ENCODE measurements around the gene ZNF554. TPM values are rescaled to one million over a fixed set of nuclear protein-coding genes. Genes with fewer than 3 reads are reported as not detected.
A peak's percentile ranks its signal among the peaks of the same experiment; 100 is the strongest.

Gene ZNF554
- polyA plus RNA-seq, 1 of the 3 experiments (the other 2 are of a cell fraction) = 1.7 TPM

DNA sequence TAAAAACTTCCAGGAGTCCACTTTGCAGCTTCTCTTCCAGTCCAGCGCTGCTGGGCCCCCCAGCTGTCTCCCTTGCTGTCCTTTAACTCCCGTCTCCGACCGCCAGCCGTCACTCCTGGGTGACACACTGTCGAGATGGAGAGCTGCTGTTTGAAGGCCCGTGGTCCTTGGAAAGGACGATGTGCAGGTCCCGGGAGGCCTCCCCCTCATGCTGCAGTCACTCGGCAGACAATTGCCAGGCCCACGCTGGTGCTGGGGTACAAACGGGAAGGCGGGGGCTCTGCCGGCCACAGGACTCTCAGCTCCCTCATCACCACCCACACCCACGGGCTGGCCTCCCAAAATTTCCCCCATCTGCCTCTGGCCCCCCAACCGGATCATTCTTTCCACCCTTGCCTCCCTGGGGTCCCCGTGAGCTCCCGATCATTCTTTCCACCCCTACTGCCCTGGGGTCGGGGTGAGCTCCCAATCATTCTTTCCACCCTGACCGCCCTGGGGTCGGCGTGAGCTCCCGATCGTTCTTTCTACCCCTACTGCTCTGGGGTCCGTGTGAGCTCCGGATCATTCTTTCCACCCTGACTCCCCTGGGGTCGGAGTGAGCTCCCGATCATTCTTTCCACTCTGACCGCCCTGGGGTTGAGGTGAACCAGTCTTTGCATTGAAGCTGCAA is 16.0 kb upstream of the ZNF554 start (continued):
- TF ChIP-seq IRF3 (IDR thresholded peaks at IDR 0.05; ENCODE audit: low read depth, low read length) (no peak), FOXM1 (IDR thresholded peaks at IDR 0.05; ENCODE audit: low read depth) (no peak)

GRCh38 chr19:2804156-2805004 is 15.3 kb upstream of the ZNF554 start:
- H3K9me3 ChIP-seq = no peaks in the 10 kb centered on the region
- H3K4me1 ChIP-seq (ENCODE audit: control insufficient read depth in 1 of 2, insufficient read depth in 2 of 2, low read depth in 1 of 2, low read length in 1 of 2) = no peaks in the 10 kb centered on the region
- 96% methylated on average over 25 of the region's 27 CpGs for WGBS (ENCODE audit: low lambda C conversion rate)
- TF ChIP-seq IRF3 (IDR thresholded peaks at IDR 0.05; ENCODE audit: low read depth, low read length) = no peak
- TF ChIP-seq GABPA (IDR thresholded peaks at IDR 0.05; ENCODE audit: low read depth) = no peak
- no peak for TF ChIP-seq FOXJ3 (CRISPR knock-in tag; IDR thresholded peaks at IDR 0.05)
- no peak for TF ChIP-seq TEAD4 (IDR thresholded peaks at IDR 0.05; ENCODE audit: borderline replicate concordance, insufficient read depth)
- TF ChIP-seq RFX5 (IDR thresholded peaks at IDR 0.05; ENCODE audit: low read length) = no peak
- no peak for TF ChIP-seq MXI1 (IDR thresholded peaks at IDR 0.05; ENCODE audit: low read depth, low read length)
- no peak for TF ChIP-seq JUND (IDR thresholded peaks at IDR 0.05)
- TF ChIP-seq PBX3 (IDR thresholded peaks at IDR 0.05) = no peak
- TF ChIP-seq NFIC (IDR thresholded peaks at IDR 0.05; ENCODE audit: borderline replicate concordance) = no peak
- no peak for TF ChIP-seq CTCF (IDR thresholded peaks at IDR 0.05)
- no peak for TF ChIP-seq FOSL2 (IDR thresholded peaks at IDR 0.05; ENCODE audit: borderline replicate concordance, low read depth)
- TF ChIP-seq TCF12 (IDR thresholded peaks at IDR 0.05) = no peak
- TF ChIP-seq RXRA (IDR thresholded peaks at IDR 0.05; ENCODE audit: borderline replicate concordance, low read depth) = no peak
- no peak for TF ChIP-seq ELF1 (IDR thresholded peaks at IDR 0.05)
- H3K4me3 ChIP-seq (ENCODE audit: low read depth in 2 of 2, low read length in 1 of 2) = no peak overlapping the region
- no peak overlapping the region for H3K27ac ChIP-seq (ENCODE audit: low read depth in 2 of 2, low read length in 1 of 2)
- H3K4me2 ChIP-seq = no peak overlapping the region
- H3K79me2 ChIP-seq (ENCODE audit: insufficient read depth) = no peaks in the 10 kb centered on the region
- H2AFZ ChIP-seq (ENCODE audit: low read depth) = no peak overlapping the region
- H3F3A ChIP-seq (replicated peaks; ENCODE audit: insufficient read depth) = no peaks in the 10 kb centered on the region
- no peak overlapping the region for H3K9ac ChIP-seq
- POLR2A ChIA-PET = interaction anchor here (1.0 kb wide), 1 partner anchor 17 kb away, joined by 3 read pairs; no protein-coding TSS in a partner anchor
- no peaks in the 10 kb centered on the region for H3K27me3 ChIP-seq (ENCODE audit: insufficient read depth)
- CTCF ChIA-PET = interaction anchor here (1.2 to 1.3 kb wide), 2 partner anchors 11 to 55 kb away, joined by 3 read pairs; no protein-coding TSS in a partner anchor
- peaks cover 4 to 68% of the 10 kb centered on the region in 2 experiments for H3K36me3 ChIP-seq (replicated peaks in 1 of 2; ENCODE audit: control insufficient read depth in 1 of 2, insufficient read depth in 2 of 2, low read length in 1 of 2)
- peak; percentile 15 for DNase-seq
- H4K20me1 ChIP-seq (ENCODE audit: insufficient read depth) = no peaks in the 10 kb centered on the region
- no peaks in the 10 kb centered on the region for H3K9me2 ChIP-seq
